ENCODE results near the gene SPECC1L.

- no peak for TF ChIP-seq EZH2phosphoT487 (IDR thresholded peaks at IDR 0.05; ENCODE audit: borderline replicate concordance)
- no peak for TF ChIP-seq CTCF (conservative IDR thresholded peaks at IDR 0.05; ENCODE audit: low read length)
Measured at GRCh38 chr22:24327832-24328231, 57.2 kb downstream of the SPECC1L start.

Data from Loucy (cell line).